ENCODE measurements around the gene SORT1.

The SORT1 gene

GRCh38 chr1:109270623-109271317 is 126.9 kb downstream of the SORT1 start:
- DNase-seq = peak; percentile 14

DNA sequence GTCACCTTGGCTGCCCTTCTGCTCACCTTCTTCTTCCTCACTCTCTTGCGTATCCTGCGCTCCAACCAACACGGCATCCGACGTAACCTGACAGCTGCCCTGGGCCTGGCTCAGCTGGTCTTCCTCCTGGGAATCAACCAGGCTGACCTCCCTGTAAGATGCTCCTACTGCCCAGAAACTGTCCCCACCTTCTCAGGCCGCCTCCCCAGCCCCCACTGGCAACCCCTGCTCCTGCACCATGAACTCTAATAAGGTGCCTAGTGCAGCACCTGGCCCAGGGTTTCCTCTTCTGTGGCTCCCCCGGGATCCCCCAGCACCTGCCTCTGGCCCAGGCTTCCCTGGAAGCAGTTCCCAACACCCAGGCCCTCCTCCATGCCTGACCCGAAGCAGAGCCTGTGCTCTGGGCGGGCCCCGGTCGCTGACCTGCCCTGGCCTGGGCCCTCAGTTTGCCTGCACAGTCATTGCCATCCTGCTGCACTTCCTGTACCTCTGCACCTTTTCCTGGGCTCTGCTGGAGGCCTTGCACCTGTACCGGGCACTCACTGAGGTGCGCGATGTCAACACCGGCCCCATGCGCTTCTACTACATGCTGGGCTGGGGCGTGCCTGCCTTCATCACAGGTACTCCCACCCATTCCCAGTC is 127.6 kb downstream of the SORT1 start:
- peak; percentile 10 for DNase-seq

GRCh38 chr1:109269212-109269980 is 128.3 kb downstream of the SORT1 start:
- DNase-seq = no peak

- DNase-seq = no peak
These were observed 129.1 kb downstream of the SORT1 start for GRCh38 chr1:109268431-109269211.

DNA sequence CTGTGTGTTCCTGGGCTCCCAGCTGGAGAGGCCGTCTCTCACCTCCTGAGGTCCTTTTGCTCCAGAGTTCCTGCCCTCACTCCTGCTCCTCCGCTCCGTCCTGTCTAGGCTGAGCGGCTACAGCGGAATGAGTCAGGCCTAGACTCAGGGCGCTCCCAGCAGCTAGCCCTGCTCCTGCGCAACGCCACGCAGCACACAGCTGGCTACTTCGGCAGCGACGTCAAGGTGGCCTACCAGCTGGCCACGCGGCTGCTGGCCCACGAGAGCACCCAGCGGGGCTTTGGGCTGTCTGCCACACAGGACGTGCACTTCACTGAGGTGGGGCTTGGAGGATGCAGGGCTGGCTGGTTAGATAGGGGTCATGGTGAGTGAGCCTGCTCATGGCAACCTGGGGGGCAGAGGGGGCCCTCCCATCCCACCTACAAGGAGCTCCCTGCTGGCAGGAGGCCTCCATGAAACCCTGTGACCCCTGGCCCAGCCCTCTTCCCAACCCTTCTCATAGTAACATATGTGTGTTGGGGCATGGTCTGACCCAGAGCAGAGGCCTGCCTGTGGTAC is 129.9 kb downstream of the SORT1 start:
- no peak for DNase-seq

GRCh38 chr1:109266965-109267364 is 130.8 kb downstream of the SORT1 start:
- no peak for DNase-seq

DNA sequence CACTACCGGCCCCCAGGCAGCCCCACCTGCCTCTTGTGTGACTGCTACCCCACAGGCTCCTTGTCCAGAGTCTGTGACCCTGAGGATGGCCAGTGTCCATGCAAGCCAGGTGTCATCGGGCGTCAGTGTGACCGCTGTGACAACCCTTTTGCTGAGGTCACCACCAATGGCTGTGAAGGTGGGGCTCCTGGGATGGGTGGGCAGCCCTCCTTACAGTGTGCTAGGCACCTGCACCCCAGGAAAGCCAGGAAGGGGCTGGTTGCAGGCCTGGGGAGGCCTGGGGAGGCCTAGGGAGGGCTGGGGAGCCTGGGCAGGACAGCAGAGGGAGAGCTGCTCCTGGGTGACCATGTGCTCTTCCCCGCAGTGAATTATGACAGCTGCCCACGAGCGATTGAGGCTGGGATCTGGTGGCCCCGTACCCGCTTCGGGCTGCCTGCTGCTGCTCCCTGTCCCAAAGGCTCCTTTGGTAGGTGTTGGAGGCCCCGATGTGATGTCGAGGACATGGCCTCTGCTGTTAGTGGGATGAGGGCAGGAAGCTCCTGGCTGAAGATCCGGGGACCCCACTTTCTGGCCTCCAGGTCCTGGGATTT is 131.9 kb downstream of the SORT1 start:
- DNase-seq = no peak

GRCh38 chr1:109265016-109265415 is 132.7 kb downstream of the SORT1 start:
- no peak for DNase-seq

- DNase-seq = no peak
These were observed 133.4 kb downstream of the SORT1 start for GRCh38 chr1:109264379-109264755.

DNA sequence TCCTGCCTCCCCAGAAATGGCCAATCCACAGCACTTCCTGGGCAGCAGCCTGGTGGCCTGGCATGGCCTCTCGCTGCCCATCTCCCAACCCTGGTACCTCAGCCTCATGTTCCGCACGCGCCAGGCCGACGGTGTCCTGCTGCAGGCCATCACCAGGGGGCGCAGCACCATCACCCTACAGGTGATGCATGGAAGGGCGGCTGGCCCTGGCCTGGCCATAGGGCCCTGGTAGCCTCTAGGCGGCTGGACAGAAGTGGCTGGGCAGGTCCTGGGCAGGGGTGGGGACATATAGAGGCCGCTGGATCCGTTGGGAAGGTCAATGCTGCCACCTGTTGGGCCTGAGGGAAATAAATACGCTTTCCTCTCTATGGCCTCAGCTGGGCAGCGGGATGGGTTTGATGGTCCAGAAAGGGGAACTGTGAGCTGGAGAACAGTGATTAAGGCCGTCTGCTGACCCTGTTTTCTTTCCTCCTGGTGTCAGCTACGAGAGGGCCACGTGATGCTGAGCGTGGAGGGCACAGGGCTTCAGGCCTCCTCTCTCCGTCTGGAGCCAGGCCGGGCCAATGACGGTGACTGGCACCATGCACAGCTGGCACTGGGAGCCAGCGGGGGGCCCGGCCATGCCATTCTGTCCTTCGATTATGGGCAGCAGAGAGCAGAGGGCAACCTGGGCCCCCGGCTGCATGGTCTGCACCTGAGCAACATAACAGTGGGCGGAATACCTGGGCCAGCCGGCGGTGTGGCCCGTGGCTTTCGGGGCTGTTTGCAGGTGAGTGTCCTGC is 133.9 kb downstream of the SORT1 start:
- peak; percentile 83 for DNase-seq

DNA sequence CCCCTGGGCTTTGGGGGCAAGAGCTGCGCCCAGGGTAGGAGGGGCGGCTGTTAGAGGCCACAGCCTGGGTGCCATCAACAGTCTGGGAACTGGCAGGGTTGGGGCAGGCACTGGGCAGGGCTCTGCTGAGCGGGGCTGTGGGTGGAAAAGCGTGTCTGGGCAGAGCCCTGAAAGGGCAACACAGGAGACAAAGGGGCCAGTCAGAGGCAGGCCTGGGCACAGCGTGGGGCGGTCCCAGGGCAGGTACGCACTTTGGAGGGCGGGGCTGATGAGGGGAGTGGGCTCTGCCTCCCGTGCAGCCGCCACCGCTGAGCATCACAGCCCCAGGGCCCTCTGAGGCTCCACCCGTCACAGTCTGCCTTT is 134.5 kb downstream of the SORT1 start:
- no peak for DNase-seq

- no peak for DNase-seq
These were observed 135.3 kb downstream of the SORT1 start for GRCh38 chr1:109262231-109263055.

- no peak for DNase-seq
These were observed 136.1 kb downstream of the SORT1 start for GRCh38 chr1:109261578-109261977.

DNA sequence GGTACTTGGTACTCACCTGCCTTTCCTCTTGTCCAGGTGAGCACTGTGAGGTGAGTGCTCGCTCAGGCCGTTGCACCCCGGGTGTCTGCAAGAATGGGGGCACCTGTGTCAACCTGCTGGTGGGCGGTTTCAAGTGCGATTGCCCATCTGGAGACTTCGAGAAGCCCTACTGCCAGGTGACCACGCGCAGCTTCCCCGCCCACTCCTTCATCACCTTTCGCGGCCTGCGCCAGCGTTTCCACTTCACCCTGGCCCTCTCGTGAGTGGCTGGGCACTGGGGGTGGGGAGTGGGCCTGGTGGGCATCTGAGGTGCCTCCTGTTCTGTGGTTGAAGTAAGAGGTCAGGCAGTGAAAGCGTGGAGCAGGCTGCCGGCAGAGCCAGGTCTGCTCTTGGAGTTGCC is 136.7 kb downstream of the SORT1 start:
- no peak for DNase-seq

DNA sequence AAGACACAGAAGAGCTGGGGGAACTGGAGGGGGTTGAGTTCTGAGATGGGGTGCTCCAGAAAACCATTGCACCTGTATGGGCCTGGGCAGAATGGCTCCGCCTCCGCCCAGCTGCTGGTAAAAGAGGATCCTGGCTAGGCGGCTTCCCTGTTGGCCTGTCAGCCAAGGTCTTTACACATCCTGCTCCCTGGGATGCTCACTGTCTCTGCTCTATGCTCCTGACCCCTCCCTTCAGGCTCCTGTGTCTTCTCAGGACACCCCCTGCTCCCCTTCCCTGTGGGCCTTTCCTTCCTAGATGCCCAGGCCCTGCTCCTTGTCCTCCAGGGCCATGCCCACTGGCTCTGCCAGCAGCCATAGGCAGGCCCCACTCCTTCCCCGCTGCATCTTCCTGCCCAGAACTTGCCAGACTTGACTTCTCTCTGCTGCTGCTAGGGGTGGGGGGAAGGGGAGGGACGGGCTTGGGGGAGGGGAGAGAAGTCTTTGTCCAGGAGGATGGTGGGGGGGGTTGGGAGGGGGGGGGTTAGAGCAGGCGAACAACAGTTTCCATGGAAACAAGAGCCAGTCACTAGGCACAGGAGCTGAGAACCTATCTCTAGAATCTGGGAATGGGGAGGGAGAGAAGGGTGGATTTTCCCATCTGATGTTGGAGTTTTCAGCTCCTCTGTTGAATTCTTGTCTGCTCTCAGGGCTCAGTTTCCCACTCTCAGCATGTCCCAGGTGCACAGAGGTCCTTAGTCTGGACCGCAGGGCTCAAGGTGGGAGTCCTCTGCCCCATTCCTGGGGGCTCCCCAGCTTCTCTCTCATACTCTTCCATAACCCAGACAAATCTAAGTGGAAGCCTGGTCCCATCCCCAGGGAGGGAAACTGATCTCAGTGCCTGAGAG is 137.8 kb downstream of the SORT1 start:
- no peak for DNase-seq
